NT2/D1 (cell line): Measurements from ENCODE around the gene BMP4.

Experiments used
- DNase-seq: peaks from one replicate; pipeline ENCODE4 v3.0.0-alpha.2; 2011; ENCODE audit warnings: low read depth, low spot score
- H3K27me3 ChIP-seq: 2 replicates; pipeline ENCODE4 v1.6.0; 2011; ENCODE audit warnings: mild to moderate bottlenecking; ENCODE audit not compliant: insufficient read length, insufficient read depth
- H3K36me3 ChIP-seq: 2 replicates; pipeline ENCODE4 v1.6.1; 2011; ENCODE audit warnings: mild to moderate bottlenecking, low read length, mixed read lengths; ENCODE audit not compliant: insufficient read depth, insufficient read length
- H3K4me1 ChIP-seq: 2 replicates; pipeline ENCODE4 v1.5.1; 2011; ENCODE audit not compliant: insufficient read depth, insufficient read length
- H3K4me3 ChIP-seq: 2 replicates; pipeline ENCODE4 v1.5.1; 2011; ENCODE audit warnings: low read depth; ENCODE audit not compliant: insufficient read length
- H3K9ac ChIP-seq: 2 replicates; pipeline ENCODE4 v1.6.0; 2011; ENCODE audit warnings: low read depth; ENCODE audit not compliant: insufficient read length
- H3K9me3 ChIP-seq: 2 replicates; pipeline ENCODE4 v1.5.1; 2011; ENCODE audit warnings: mild to moderate bottlenecking, low read length; ENCODE audit not compliant: insufficient read depth
- SUZ12 ChIP-seq: IDR thresholded peaks from 2 replicates; pipeline ENCODE4 v1.6.1; 2011; ENCODE audit not compliant: insufficient read length, insufficient read depth; ENCODE audit errors: extremely low read depth
- YY1 ChIP-seq: IDR thresholded peaks from 2 replicates; pipeline ENCODE4 v1.6.1; 2011; ENCODE audit not compliant: insufficient read length, insufficient read depth
- ZNF274 ChIP-seq: IDR thresholded peaks from 2 replicates; pipeline ENCODE4 v1.6.1; 2011; ENCODE audit warnings: mild to moderate bottlenecking, low read depth, low read length

Gene BMP4

DNA sequence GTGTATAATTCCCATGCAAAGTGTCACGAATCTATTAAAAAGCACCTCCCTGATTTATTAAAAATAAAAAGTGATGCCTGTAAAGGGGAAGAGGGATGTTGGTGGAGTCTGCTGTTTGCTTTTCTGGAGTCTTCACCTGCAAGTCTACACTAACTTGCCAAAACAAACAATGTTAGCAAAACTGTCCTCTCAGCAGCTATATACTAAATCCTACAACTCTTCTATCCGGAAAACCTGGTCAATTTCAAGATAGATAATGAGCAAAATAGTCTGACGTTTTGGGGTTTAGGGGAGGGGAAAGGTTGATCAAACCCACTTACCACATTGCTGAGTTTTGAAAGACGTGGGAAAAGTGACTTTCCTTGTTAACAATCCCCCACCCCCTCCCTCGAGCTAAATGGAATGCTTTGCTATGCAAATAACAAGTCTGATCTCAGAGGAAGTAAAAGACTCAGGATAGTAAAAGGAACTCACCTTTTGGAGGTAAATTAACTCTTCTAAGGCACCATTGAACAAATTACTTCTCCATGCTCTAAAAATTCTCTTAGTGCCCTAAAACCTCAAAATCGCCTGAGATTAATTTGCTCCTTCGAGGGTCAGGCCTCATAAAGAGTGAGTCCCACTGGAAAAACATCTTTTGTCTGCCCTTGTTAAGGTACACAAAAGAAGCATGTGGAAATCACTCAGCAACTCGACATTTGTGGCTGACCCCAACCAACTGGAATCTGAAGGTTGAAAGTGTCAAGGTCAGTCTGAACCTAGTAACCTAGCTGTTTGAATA is 13.5 kb downstream of the BMP4 start:
- Histone ChIP-seq H3K9ac (no peak overlapping the region), H3K27me3 (no peaks in the 10 kb centered on the region), H3K36me3 (no peaks in the 10 kb centered on the region), H3K4me3 (no peak overlapping the region), H3K4me1 (peaks cover 5% of the 10 kb centered on the region), H3K9me3 (no peaks in the 10 kb centered on the region)
- no peak for DNase-seq
- TF ChIP-seq YY1 (no peak), SUZ12 (no peak)

DNA sequence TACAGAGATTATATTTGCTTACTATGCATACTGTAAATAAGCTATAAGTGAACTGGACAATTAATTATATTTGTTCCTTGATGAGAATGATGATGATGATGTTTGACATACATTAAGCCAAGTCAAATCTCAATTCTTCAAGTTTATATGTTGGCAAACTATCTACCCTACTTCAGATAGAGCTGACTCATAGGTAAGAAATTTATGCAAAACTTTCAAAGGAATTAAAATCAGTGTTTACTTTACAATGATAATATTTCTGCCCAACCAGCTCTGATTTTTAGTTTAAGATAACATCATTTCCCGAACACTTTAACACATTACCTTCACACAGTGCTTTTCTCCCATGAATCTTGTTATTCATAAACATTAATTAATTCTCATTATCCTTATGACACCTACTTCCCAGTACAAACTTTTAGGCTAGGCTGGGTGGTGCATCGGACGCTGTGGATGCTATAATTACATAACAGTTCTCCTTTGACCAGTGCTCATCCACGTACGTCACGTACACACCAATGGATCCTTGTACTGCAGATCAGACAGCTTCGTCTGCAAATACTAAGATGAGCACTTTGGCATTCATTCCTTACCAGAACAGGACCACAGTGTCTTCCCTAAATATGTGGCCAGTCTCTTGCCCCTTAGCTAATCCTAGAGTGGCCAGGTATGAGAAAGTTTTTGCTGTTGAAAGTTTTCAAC is 18.3 kb downstream of the BMP4 start:
- Histone ChIP-seq H3K4me3 (no peak overlapping the region), H3K27me3 (no peaks in the 10 kb centered on the region), H3K9ac (no peak overlapping the region), H3K36me3 (no peaks in the 10 kb centered on the region), H3K4me1 (no peaks in the 10 kb centered on the region), H3K9me3 (no peaks in the 10 kb centered on the region; the same call in 1 of the 2 replicates)
- TF ChIP-seq YY1 (no peak), SUZ12 (no peak), ZNF274 (no peak)
- DNase-seq = no peak

DNA sequence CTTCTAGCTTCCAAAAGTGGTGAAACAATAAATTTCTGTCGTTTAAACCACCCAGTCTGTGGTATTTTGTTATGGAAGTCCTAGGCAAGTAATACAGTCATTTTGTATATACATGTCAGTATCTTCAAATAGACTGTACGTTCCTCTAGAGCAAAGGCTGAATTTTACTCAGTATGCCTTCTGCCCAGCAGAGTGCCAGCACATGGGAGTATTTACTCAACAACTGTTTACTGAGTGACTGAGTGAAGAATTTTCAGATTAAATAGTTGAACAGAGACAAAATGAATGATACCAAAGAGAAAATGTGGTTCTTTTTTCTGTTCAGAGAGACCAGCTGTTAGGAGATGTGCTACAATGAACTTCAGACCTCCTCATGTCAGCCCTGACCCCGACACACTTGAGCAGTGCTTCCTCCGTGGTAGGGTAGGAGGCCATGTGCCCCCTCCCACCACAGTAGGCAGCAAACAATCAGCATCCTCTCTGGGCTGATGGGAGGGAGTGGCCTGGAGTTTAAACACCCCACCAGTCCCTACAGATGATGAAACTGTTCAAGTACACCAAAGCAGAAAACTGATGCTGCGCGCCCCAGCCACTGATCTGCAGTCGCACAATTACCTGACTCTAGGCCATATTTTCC is 21.7 kb downstream of the BMP4 start:
- Histone ChIP-seq H3K9ac (no peak overlapping the region), H3K27me3 (no peaks in the 10 kb centered on the region), H3K36me3 (no peaks in the 10 kb centered on the region), H3K4me3 (no peak overlapping the region), H3K4me1 (no peaks in the 10 kb centered on the region), H3K9me3 (no peaks in the 10 kb centered on the region; the same call in 1 of the 2 replicates)
- DNase-seq = no peak
- TF ChIP-seq ZNF274 = no peak
- TF ChIP-seq SUZ12 = no peak
- no peak for TF ChIP-seq YY1

DNA sequence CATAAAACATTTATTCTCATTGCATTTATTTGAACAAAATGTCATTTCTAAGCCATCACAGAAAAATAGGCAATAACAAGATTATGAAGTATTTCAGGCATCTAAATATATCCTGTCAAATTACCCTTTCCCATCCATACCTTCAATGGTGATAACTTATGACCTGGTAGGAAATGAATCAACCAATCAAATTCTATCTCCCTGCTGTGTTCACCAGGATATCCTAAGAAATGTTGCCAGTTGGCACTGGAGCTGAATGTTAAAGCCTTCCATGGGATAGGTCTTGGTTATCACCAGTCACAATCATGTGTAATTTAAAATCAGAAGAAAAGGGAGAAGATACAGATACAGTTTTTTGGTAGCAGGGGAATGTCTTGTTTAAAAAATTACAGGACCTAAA is 23.7 kb downstream of the BMP4 start:
- DNase-seq = no peak
- TF ChIP-seq YY1 = no peak
- TF ChIP-seq SUZ12 = no peak
- no peak for TF ChIP-seq ZNF274
- Histone ChIP-seq H3K4me3 (no peak overlapping the region), H3K36me3 (no peaks in the 10 kb centered on the region), H3K9me3 (no peaks in the 10 kb centered on the region; the same call in 1 of the 2 replicates), H3K4me1 (no peaks in the 10 kb centered on the region), H3K9ac (no peak overlapping the region), H3K27me3 (no peaks in the 10 kb centered on the region)

DNA sequence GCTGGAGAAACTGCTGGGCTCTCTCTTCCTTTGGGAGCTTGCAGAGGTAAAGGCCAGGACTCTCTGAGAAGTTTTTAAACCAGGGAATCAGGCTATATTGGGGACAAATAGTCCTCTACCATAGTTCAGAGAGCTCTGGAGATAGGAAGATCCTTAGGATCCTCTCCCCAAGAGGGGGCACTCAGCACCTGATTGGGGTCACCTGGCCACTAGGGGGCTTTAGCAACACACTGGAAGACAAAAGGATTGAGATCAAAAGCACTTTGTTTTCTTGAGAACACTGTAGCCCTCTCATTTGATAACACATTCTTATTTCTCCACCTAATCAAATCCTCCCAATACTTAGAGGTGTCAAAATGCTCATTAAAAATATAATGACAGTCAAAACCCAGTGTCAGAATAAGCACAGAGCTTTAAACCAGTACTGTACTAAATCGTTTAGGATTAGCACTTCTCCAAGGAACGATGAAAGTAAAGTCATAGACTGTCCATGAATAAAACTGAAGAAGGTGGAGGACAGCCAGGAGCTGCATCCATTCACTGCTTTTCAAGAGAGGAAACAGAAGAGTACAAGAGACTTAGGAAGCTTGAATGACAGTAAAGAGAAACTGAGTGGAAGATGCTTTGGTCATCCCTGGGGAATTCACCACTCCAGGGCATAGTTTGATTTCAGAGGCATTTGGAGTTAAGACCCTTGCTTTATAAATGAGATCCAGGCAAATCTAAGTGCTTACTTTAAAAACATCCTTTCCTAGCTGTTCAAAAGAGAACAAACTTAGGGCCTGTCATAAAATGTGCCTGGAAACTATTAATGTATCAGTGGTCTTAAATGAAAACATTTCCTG is 26.5 kb downstream of the BMP4 start:
- Histone ChIP-seq H3K27me3 (no peaks in the 10 kb centered on the region), H3K4me1 (no peaks in the 10 kb centered on the region), H3K36me3 (no peaks in the 10 kb centered on the region), H3K4me3 (no peak overlapping the region), H3K9ac (no peak overlapping the region), H3K9me3 (no peaks in the 10 kb centered on the region)
- no peak for TF ChIP-seq ZNF274
- no peak for TF ChIP-seq SUZ12
- no peak for DNase-seq

DNA sequence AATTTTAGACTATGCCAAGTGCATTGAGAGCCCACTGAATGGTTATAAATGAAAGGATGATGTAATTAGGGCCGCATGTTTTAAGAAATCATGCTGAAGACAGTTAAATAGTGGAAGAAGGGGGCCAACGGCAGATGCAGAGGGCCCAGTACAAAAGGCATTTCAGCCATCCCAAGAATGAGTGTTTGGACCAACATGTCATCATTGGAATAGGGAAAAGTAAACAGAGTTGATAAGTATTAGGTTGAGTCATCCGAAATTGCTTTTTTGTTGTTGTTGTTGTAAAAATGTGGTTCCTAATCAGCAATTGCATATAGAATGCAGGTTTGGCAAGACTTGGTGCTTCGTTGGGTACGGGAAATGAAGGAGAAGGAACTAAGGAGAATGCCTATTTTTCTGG is 29.5 kb downstream of the BMP4 start:
- no peak for DNase-seq
- Histone ChIP-seq H3K27me3 (no peaks in the 10 kb centered on the region), H3K4me1 (no peaks in the 10 kb centered on the region), H3K4me3 (no peak overlapping the region), H3K9ac (no peak overlapping the region), H3K36me3 (no peaks in the 10 kb centered on the region), H3K9me3 (no peaks in the 10 kb centered on the region)
- no peak for TF ChIP-seq YY1
- no peak for TF ChIP-seq ZNF274
- TF ChIP-seq SUZ12 = no peak

DNA sequence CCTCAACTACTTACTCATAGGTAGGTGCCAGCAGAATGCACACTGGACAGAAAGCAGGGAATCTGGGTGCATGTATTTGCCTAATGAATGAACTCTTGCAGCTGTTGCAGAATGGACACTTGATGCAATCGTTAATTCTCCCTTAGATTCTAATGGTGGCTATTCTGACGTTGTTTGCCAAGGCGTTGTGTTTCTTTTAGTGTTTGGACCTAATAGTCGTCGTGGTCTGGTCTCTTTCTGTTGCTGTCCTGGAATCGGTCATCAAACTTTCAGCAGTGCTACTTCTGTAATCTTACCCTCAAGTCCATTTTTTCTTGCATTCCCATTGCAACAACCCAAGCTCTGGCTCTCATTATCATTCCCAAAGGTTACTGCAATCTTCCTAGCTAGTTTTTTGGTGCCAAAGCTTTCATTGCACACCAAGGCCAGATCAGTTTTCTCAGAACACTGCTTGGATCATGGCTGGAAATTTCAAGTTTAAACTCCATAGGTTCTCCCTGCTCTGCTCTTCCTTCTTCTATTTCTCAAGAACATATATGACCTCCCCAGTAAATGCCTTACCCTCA is 31.3 kb downstream of the BMP4 start:
- DNase-seq = no peak
- Histone ChIP-seq H3K9me3 (no peaks in the 10 kb centered on the region), H3K27me3 (no peaks in the 10 kb centered on the region), H3K36me3 (no peaks in the 10 kb centered on the region), H3K4me3 (no peak overlapping the region), H3K9ac (no peak overlapping the region), H3K4me1 (no peaks in the 10 kb centered on the region)
- TF ChIP-seq SUZ12 (no peak), YY1 (no peak), ZNF274 (no peak)
